Measurements from ENCODE around the gene DCLK3.

The DCLK3 gene, protein sequence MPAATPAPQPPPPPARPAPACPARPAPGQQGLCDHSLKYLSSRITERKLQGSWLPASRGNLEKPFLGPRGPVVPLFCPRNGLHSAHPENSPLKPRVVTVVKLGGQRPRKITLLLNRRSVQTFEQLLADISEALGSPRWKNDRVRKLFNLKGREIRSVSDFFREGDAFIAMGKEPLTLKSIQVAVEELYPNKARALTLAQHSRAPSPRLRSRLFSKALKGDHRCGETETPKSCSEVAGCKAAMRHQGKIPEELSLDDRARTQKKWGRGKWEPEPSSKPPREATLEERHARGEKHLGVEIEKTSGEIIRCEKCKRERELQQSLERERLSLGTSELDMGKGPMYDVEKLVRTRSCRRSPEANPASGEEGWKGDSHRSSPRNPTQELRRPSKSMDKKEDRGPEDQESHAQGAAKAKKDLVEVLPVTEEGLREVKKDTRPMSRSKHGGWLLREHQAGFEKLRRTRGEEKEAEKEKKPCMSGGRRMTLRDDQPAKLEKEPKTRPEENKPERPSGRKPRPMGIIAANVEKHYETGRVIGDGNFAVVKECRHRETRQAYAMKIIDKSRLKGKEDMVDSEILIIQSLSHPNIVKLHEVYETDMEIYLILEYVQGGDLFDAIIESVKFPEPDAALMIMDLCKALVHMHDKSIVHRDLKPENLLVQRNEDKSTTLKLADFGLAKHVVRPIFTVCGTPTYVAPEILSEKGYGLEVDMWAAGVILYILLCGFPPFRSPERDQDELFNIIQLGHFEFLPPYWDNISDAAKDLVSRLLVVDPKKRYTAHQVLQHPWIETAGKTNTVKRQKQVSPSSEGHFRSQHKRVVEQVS

GRCh38 chr3:36763850-36764703, at the start of gene DCLK3:
TSS of gene DCLK3 (minus strand) at chr3:36764553. CDS start at chr3:36764263, 290 bp downstream.
- DNase-seq (ENCODE audit: low read depth) = peak; percentile 12

DNA sequence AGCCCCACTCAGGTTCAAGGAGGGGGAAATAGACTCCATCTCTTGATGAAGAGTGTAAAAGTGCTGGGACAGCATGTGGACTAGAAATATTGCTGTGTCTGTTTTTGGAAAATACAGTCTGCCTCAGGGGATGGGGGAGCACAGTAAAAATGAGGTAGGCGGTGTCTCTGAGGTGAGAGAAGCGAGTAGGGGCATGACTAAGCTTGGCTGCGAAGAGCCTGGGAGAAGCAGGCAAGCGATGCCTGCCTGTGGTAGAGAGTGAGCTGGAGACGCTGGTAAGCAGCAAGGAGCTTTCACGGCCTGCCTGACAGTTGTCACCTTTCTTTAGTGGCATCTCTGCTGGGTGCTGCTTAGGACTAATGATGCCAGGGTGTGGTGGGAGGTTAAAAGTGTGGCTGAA, 49.0 kb upstream of the DCLK3 start:
- DNase-seq (ENCODE audit: low read depth) = no peak

GRCh38 chr3:36812240-36812639, 47.9 kb upstream of the DCLK3 start:
- DNase-seq (ENCODE audit: low read depth) = no peak

DNA sequence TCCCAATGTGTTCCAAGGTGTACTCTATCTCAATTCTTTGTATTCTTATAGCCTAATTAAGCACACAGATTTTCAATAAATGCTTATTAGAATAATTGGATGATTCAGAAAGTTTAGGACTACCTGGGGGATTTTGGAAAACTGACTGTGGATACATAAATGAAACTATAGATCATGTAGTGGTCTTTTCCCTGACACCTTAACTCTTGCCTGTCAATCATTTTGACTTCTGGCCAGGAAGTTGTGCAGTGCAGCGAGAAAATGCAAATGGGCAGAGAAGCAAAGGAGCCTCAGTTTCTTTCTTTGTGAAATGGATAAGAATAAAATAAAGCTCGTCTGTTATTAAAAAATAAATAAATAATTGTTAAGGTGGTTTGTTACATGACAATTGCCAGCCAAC, 47.4 kb upstream of the DCLK3 start:
- no peak for DNase-seq (ENCODE audit: low read depth)

DNA sequence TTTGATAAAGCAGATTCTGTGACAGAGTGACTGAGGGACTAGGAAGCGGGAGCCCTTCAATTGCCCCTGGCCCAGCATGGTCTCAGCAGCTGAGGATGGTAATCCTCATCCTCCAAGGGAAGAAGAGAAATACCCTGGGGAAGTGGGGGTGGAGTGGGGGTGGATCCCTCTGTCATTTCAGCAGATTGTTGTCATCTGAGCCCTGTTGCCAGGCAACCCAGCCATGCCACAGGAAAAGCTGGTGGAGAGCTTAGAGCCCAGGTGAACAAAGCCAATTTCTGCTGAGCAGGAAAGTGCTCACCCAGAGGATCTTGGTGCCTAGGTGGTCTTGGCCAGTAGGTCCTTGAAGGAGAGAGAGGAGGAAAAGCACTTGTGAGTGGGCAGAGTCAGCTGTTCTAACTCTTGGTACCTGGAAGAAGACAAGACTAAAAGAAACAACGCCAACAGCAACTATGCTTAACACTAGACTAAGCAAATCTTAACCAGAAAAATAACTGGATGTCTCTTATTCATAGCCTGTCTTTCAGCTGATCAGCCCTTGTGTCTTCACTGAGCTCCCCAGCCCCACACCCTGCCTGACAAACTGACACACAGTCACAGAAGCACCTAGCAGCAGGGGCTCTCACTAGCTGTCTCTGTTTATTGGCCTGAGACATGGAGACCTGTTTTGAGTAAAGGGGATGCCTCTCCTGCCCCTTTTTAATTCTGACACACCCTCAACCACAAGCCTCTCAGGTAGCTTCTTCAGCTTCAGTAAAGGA, 40.1 kb upstream of the DCLK3 start:
- no peak for DNase-seq (ENCODE audit: low read depth)

DNA sequence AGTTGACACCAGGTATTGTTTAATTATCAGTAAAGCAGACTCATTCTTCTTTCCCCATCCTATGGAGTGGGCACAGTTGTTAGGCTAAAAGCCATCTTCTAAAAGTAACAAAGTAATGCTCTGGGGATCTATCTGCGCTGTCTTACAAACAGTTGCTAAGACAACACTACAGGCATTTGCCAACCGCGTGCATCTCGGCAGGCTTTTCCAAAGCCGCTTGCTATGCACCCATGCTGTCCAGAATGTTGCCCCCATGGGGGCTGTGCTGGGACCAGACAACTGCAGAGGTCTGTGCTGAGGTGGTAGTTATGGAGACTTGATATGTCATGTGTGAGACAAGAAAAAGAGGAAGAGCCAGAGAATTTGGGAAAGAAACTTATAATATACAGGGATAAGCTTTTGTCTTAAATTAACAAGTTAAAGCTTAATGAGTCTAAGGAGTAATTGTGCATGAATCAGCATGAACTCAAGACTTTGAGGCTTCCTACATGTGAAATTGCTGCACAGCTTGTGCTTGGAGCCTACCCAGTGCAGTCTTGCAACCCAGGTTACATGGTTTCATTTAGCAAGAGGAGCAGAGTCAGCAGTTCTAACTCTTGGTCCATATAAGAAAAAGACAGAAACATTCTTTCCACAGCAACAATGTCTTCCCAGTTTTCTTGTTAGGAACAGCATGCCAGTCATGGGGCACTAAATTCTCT, 38.9 kb upstream of the DCLK3 start:
- no peak for DNase-seq (ENCODE audit: low read depth)

GRCh38 chr3:36800533-36801116, 36.3 kb upstream of the DCLK3 start:
- no peak for DNase-seq (ENCODE audit: low read depth)

DNA sequence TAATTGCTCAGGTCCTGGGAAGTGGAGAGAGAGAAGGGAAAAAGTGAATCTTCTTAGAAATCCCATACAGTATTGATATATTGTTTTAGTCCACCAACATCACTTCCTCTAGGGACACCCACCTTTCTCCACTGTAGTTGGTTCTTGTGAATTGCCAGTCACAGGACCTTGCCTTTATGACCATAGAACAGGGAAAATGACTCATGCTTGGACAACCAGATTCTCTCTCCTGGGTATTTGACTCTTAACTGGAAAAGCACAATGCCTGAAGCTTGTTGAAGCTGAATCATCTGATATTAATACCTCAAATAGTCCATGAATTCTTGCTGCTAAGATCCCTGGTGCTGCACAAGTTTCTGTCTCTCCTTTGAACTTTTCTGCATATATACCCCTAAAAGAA, 32.5 kb upstream of the DCLK3 start:
- no peak for DNase-seq (ENCODE audit: low read depth)

DNA sequence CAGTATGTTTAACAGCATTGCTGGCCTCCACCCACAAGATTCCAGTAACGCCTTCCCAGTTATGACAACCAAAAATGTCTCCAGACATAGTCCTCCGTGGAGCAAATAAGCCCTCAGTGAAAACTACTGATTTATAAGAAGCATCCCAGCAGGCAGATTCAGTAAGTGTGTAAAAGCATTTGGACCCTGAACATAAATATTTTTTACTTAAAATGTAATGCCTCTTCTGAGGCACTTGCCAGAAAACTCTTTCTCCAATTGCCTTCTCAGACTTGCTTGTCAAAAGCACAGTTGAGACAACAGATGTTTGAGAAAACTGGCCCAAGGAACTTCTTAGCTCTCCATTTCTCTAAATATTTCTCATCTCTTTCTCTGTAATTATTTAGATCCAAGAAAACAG, 31.8 kb upstream of the DCLK3 start:
- no peak for DNase-seq (ENCODE audit: low read depth)

DNA sequence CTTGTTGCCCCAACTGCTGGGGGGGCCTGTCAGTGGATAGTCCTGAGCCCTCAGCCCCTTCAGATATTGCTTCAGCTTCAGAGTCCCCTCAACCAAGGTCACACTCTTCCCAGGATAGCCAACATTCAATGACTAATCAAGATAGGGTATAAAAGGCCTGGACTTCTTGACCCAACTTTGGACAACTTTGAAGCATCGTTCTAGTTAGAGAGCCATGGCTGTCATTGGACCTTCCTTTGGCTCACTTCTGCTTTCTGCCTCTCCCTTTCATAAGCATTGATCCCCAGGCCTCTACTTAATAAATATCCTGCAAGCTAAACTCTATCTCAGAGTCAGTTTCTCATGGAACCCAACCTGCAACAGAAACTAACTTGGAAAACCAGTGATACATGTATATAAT, 31.3 kb upstream of the DCLK3 start:
- no peak for DNase-seq (ENCODE audit: low read depth)

GRCh38 chr3:36792342-36792741, 28.0 kb upstream of the DCLK3 start:
- no peak for DNase-seq (ENCODE audit: low read depth)

DNA sequence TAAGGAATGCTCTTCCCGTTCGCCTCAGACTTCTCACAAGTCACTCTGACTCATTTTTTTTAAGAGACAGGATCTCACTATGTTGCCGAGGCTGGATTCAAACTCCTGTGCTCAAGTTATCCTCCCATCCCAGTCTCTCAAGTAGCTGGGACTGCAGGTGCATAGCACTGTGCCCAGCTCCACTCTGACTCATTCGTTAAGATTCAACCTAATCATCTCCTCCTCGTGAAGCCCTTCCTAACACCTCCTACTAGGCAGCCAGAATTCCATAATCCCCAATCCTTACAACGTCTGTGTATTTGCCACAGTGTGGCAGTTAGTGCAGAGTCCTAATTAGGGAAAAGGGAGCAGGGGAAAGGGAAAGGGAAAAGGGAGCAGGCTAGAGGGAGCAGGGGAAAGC, 26.4 kb upstream of the DCLK3 start:
- no peak for DNase-seq (ENCODE audit: low read depth)

GRCh38 chr3:36786921-36787890, 22.9 kb upstream of the DCLK3 start:
- no peak for DNase-seq (ENCODE audit: low read depth)

GRCh38 chr3:36784138-36784635, 19.8 kb upstream of the DCLK3 start:
- no peak for DNase-seq (ENCODE audit: low read depth)

DNA sequence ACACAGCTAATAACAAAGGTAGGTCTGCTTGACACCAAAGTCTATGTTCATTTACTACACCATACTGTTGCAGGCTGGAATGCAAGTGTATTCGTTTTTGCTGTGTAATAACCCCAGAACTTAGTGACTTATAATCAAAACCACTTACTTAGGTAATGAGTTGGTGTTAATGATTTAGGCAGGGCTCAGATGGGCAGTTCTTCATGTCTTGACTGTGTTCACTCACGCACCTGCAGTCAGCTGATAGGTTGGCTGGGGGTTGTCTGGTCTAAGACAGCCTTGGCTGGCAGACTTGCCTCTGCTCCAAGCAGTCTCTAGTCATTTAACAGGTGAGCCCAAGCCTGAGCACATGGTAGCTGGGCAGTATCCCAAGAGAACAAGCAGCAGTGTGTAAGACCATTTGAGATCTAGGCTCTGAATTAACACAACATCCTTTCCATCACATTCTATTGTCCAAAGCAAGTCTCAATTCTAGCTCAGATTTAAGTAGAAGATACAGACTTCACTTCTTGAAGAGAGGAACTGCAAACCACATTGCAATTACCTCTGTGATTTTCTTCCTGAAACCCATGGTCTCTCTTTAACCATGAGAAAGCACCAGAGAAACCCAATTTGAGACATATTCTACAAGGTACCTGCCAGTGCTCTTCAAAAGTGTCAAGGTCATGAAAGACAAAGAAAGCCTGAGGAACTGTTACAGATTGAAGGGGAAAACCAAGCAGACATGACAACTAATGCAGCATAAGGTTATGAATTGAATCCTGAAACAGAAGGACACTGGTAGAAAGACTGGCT, 13.3 kb upstream of the DCLK3 start:
- DNase-seq (ENCODE audit: low read depth) = no peak

DNA sequence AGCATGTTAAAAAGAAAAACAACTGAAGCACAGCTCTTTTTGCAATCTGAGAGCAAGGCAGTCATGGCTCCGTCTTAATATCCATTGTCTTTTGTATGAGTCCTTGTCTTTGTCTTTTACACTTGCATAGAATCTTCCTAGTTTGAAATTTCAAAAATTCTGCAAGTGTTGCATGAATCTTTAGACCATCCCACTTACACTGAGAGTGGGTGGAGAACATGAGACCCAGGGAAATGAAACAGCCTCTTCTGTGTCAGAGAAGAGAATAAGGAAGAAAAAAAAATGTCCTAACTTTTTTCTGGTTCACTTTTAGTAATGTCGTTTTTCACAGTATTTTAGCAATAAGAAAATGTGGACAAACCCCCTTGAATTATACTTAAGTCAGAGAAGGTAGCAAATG, 12.1 kb upstream of the DCLK3 start:
- DNase-seq (ENCODE audit: low read depth) = no peak

- DNase-seq (ENCODE audit: low read depth) = no peak
Measured at GRCh38 chr3:36774052-36774451, 9.7 kb upstream of the DCLK3 start.

DNA sequence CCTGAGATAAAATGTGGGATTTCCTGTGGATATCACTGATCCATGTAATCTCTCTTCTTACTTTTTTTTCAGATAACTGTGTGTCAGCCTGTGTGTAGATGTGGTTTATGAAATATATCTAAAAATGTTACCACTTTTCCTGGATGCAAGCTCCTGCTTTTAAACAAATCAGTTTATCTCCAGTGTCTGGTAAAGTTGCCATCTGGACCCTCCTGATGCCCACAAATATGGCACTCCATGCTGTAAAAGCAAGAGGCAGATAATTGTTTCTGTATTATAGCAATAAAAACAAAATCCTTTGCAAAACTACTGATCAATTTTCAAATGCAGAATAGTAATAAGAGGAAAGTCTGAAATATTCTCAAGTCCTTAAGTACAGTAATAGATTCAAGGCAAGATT, 7.6 kb upstream of the DCLK3 start:
- no peak for DNase-seq (ENCODE audit: low read depth)
